ENCODE results near the gene PYCARD. TPM values are rescaled to one million over a fixed set of nuclear protein-coding genes. Genes with fewer than 3 reads are reported as not detected.

Gene PYCARD
- 10 to 100 TPM; 26.3 to 29.8 TPM for total RNA-seq
- polyA plus RNA-seq (2013, experiment 1 of 2) = 1.1 TPM
- polyA plus RNA-seq (2013, experiment 2 of 2) = 0.99 TPM
- long read RNA-seq, experiment 1, transcript PYCARD-201 (3 exons, 990 nt) = major isoform, 12 of 14 reads
- long read RNA-seq, experiment 1, partial matches to known transcripts = 1 of 14 reads
- long read RNA-seq, experiment 1, other reads (novel, unspliced or antisense) = 0 of 14 reads
- long read RNA-seq, experiment 2, transcript PYCARD-201 (3 exons, 990 nt) = major isoform, 29 of 29 reads
- long read RNA-seq, experiment 2, partial matches to known transcripts = 0 of 29 reads
- long read RNA-seq, experiment 2, other reads (novel, unspliced or antisense) = 0 of 29 reads
- long read RNA-seq, experiment 3, transcript PYCARD-201 (3 exons, 990 nt) = major isoform, 11 of 16 reads
- long read RNA-seq, experiment 3, partial matches to known transcripts = 0 of 16 reads
- long read RNA-seq, experiment 3, other reads (novel, unspliced or antisense) = 1 of 16 reads
- long read RNA-seq, experiment 4, transcript PYCARD-201 (3 exons, 990 nt) = major isoform, 54 of 57 reads
- long read RNA-seq, experiment 4, partial matches to known transcripts = 0 of 57 reads
- long read RNA-seq, experiment 4, other reads (novel, unspliced or antisense) = 1 of 57 reads

DNA sequence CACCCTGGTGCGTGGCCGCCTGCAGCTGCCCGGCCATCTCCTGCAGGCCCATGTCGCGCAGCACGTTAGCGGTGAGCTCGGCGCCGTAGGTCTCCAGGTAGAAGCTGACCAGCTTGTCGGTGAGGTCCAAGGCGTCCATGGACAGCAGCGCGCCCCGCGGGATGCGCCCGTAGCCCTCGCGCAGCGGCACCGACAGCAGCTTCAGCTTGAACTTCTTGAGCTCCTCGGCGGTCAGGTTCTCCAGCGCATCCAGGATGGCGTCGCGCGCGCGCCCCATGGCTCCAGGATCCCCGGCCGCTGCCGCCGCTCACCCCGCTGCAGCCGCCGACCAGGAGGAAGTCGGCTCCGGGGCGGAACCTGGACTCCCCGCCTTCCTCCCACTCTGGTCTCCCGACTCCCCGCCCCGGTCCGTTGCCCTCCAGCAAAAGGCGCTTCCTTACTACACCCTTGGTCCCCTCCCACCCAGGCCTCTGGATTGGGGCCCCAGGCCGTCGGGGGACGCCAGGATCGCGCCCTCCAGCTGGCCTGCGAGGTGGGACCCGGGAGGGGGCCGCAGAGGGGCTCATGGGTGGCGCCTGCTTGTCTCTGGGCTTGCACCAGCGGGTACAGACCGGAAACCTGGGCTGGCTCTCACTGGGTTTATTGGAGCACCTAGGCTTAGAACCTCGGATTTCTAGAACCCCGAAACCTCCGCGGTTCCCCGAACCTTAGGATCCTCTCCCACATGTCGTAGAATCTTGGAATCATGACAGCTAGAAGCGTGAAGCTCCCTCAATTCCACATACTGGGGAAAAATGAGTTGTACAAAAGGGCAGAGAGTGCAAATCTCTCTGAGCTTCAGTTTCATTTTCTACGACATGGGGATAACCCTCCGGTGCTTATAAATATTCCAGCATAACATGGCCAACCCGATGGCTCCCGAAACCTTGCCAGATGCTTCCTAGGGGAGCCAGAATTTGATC lies at the start of gene PYCARD:
TSS of gene PYCARD (minus strand) at position 347 of the 962 bp plus-strand sequence. CDS start at position 277, 70 bp downstream.
- TF ChIP-seq, protein P1, sequence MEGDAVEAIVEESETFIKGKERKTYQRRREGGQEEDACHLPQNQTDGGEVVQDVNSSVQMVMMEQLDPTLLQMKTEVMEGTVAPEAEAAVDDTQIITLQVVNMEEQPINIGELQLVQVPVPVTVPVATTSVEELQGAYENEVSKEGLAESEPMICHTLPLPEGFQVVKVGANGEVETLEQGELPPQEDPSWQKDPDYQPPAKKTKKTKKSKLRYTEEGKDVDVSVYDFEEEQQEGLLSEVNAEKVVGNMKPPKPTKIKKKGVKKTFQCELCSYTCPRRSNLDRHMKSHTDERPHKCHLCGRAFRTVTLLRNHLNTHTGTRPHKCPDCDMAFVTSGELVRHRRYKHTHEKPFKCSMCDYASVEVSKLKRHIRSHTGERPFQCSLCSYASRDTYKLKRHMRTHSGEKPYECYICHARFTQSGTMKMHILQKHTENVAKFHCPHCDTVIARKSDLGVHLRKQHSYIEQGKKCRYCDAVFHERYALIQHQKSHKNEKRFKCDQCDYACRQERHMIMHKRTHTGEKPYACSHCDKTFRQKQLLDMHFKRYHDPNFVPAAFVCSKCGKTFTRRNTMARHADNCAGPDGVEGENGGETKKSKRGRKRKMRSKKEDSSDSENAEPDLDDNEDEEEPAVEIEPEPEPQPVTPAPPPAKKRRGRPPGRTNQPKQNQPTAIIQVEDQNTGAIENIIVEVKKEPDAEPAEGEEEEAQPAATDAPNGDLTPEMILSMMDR (conservative IDR thresholded peaks at IDR 0.05) = no peak
- Histone ChIP-seq H3K27me3 (ENCODE audit: control insufficient read depth, insufficient read depth, low read length, poor library complexity, severe bottlenecking) (peaks cover 26% of the 10 kb centered on the region), H3K36me3 (ENCODE audit: control insufficient read depth, insufficient read depth, low read length) (peaks cover 20% of the 10 kb centered on the region), H3K4me3 (ENCODE audit: low read length) (peak within 1 kb of the TSS; percentile 49), H3K9ac (ENCODE audit: extremely low read depth, low read length, poor library complexity, severe bottlenecking) (no peak within 1 kb of the TSS), H3K9me3 (ENCODE audit: control insufficient read depth, low read length) (no peaks in the 10 kb centered on the region), H3K27ac (ENCODE audit: low read depth, low read length) (no peak within 1 kb of the TSS), H3K4me1 (ENCODE audit: control insufficient read depth, insufficient read depth, low read length) (no peaks in the 10 kb centered on the region)
- WGBS, 2 experiments (ENCODE audit: insufficient coverage in 1 of 2, insufficient read length in 1 of 2) = 33 to 34% methylated on average over 40 to 69 of the region's 69 CpGs
- Mint-ChIP-seq H3K36me3 (ENCODE audit: low read depth) (peaks cover 10% of the 10 kb centered on the region), H3K27me3 (ENCODE audit: insufficient read depth) (peaks cover 36% of the 10 kb centered on the region), H3K4me3 (peak within 1 kb of the TSS; percentile 78), H3K27ac (peak within 1 kb of the TSS; percentile 68), H3K4me1 (peaks cover 8% of the 10 kb centered on the region), H3K9me3 (no peaks in the 10 kb centered on the region)
- peak; percentile 83 for DNase-seq

DNA sequence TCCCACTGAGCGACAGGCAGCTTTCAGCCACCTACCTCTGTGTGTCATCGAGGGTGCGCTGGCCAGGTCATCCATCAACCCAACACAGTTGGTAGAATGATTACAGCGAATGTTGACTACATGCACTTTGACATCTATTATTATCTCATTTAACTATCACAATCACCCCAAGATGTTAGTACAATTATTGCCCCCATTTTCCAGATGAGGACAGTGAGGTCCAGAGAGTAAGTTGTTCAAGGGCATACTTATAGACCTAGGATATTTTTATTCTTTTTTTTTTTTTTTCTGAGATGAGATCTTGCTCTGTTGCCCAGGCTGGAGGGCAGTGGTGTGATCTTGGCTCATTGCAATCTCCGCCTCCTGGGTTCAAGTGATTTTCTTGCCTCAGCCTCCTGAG lies 48.9 kb upstream of the PYCARD start:
- Mint-ChIP-seq H3K4me3 (no peak overlapping the region), H3K27ac (no peak overlapping the region), H3K4me1 (peaks cover 10% of the 10 kb centered on the region), H3K36me3 (ENCODE audit: low read depth) (no peaks in the 10 kb centered on the region), H3K27me3 (ENCODE audit: insufficient read depth) (peaks cover 3% of the 10 kb centered on the region), H3K9me3 (peaks cover under 1% of the 10 kb centered on the region)
- Histone ChIP-seq H3K4me1 (ENCODE audit: control insufficient read depth, insufficient read depth, low read length) (peaks cover 5% of the 10 kb centered on the region), H3K9me3 (ENCODE audit: control insufficient read depth, low read length) (no peaks in the 10 kb centered on the region), H3K27me3 (ENCODE audit: control insufficient read depth, insufficient read depth, low read length, poor library complexity, severe bottlenecking) (no peaks in the 10 kb centered on the region), H3K27ac (ENCODE audit: low read depth, low read length) (no peak overlapping the region), H3K9ac (ENCODE audit: extremely low read depth, low read length, poor library complexity, severe bottlenecking) (no peak overlapping the region), H3K36me3 (ENCODE audit: control insufficient read depth, insufficient read depth, low read length) (no peaks in the 10 kb centered on the region), H3K4me3 (ENCODE audit: low read length) (no peak overlapping the region)
- 83 to 94% methylated on average over 4 to 5 of the region's 5 CpGs for WGBS, 2 experiments (ENCODE audit: insufficient coverage in 1 of 2, insufficient read length in 1 of 2)
- TF ChIP-seq, protein P1 (conservative IDR thresholded peaks at IDR 0.05) = no peak
- no peak for DNase-seq

DNA sequence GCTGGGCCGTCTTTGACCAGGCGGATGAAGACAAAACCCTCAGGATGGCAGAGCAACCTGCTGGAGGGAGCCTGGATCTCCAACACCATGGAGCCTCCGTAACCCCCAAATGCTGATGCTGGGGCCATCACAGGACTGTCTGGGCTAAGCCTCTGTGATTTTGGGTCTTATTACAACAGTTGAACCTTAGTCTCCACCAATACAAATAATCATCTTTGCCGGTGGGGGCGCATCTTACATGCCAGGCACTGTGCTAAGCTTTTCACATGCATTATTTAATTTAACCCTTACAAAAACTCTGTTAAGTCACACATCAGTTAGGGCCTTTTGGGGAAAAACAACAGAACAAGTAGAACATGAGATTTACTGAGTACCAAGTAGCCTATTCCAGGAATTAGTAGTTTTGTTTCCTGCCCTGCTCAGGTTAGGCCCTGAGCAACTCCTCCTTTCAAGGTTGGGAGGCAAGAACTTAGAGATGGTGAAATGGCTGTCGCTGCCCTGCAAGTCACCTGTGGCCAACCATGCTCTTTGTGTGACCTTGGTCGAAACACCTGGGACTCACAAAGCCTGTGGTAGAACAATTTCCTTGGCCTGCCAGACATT lies 48.3 kb upstream of the PYCARD start:
- H3K4me1 ChIP-seq (ENCODE audit: control insufficient read depth, insufficient read depth, low read length) = peaks cover 5% of the 10 kb centered on the region
- H3K27me3 ChIP-seq (ENCODE audit: control insufficient read depth, insufficient read depth, low read length, poor library complexity, severe bottlenecking) = no peaks in the 10 kb centered on the region
- no peak overlapping the region for H3K9ac ChIP-seq (ENCODE audit: extremely low read depth, low read length, poor library complexity, severe bottlenecking)
- Mint-ChIP-seq H3K9me3 (peaks cover 6% of the 10 kb centered on the region), H3K27me3 (ENCODE audit: insufficient read depth) (peaks cover 3% of the 10 kb centered on the region), H3K27ac (no peak overlapping the region), H3K4me3 (no peak overlapping the region), H3K4me1 (peaks cover 10% of the 10 kb centered on the region), H3K36me3 (ENCODE audit: low read depth) (no peaks in the 10 kb centered on the region)
- TF ChIP-seq, protein P1 (conservative IDR thresholded peaks at IDR 0.05) = no peak
- no peaks in the 10 kb centered on the region for H3K9me3 ChIP-seq (ENCODE audit: control insufficient read depth, low read length)
- no peak overlapping the region for H3K27ac ChIP-seq (ENCODE audit: low read depth, low read length)
- no peak overlapping the region for H3K4me3 ChIP-seq (ENCODE audit: low read length)
- 94% methylated on average over 5 to 7 of the region's 7 CpGs for WGBS, 2 experiments (ENCODE audit: insufficient coverage in 1 of 2, insufficient read length in 1 of 2)
- no peaks in the 10 kb centered on the region for H3K36me3 ChIP-seq (ENCODE audit: control insufficient read depth, insufficient read depth, low read length)
- DNase-seq = no peak
